HCT116 (cell line): ENCODE measurements around the gene CPA5. TPM values are rescaled to one million over a fixed set of nuclear protein-coding genes. Genes with fewer than 3 reads are reported as not detected.

Experiments
- ATAC-seq: fragments of 200-7000 bp; cut with Tn5 transposase; 2 replicates; pipeline ENCODE4 v1.9.1; 2020; ENCODE audit warnings: mild to moderate bottlenecking, moderate library complexity
- BruUV-seq: library from RNA; stranded (reverse); fragments of 400-500 nt; replicated peaks from 2 replicates; lab custom pipeline; 2021; lab: Mats Ljungman, UMichigan
- CTCF ChIA-PET: fragments of 300-600 bp; sonication (Branson Sonifier 250); formaldehyde crosslinking; loops from one replicate; lab custom pipeline; 2021; ENCODE audit warnings: antibody characterized with exemption; lab: Charles Lee
- POLR2A ChIA-PET: fragments of 300-600, 350-600 bp; sonication (Branson Sonifier 250); formaldehyde crosslinking; loops from one replicate; lab custom pipeline; 2021; ENCODE audit warnings: antibody characterized with exemption; lab: Charles Lee
- RAD21 ChIA-PET, 2 experiments: fragments of 300-600 bp; sonication (Branson Sonifier 250); formaldehyde crosslinking; loops; one replicate each; lab custom pipeline; 2023; ENCODE audit warnings: low total read pairs in 2 of 2; ENCODE audit not compliant: uncharacterized antibody in 2 of 2, unreplicated experiment in 2 of 2, low non-redundant PET in 1 of 2; lab: Charles Lee
- DNase-seq: peaks from one replicate; pipeline ENCODE4 v3.0.0-alpha.2; 2010; ENCODE audit warnings: low read depth, low spot score
- H2AFZ ChIP-seq: fragments of 200-600 bp; shearing (Covaris generic), sonication (generic); 2 replicates; pipeline ENCODE4 v1.6.1; 2017; ENCODE audit warnings: low read depth, mixed run types, mixed read lengths, antibody characterized with exemption, low read length; ENCODE audit not compliant: poor library complexity, severe bottlenecking
- H3K27ac ChIP-seq: 2 replicates; pipeline ENCODE4 v1.5.1; 2012; ENCODE audit warnings: low read depth, low read length
- H3K27me3 ChIP-seq: fragments of 200-600 bp; sonication (generic); 2 replicates; pipeline ENCODE4 v1.6.1; 2016; ENCODE audit warnings: mixed run types, low read length, mixed read lengths; ENCODE audit not compliant: insufficient read depth
- H3K36me3 ChIP-seq, 2 experiments: fragments of 200-500 bp in 1 of 2; fragments of 200-600 bp in 1 of 2; sonication (Bioruptor generic) in 1 of 2; sonication (generic) in 1 of 2; 2 replicates each; pipeline versions ENCODE4 v1.5.1 to v1.6.1; 2014 to 2016; ENCODE audit warnings: low read length in 2 of 2, inconsistent platforms in 1 of 2, mixed read lengths in 1 of 2, mixed run types in 1 of 2; ENCODE audit not compliant: insufficient read depth in 2 of 2, control insufficient read depth in 1 of 2
- H3K4me1 ChIP-seq, 2 experiments: fragments of 200-600 bp in 1 of 2; sonication (generic) in 1 of 2; 2 replicates each; pipeline versions ENCODE4 v1.5.1 to v1.6.1; 2012 to 2017; ENCODE audit warnings: low read length in 2 of 2, inconsistent platforms in 1 of 2, mild to moderate bottlenecking in 1 of 2, mixed read lengths in 1 of 2, mixed run types in 1 of 2, moderate library complexity in 1 of 2; ENCODE audit not compliant: insufficient read depth in 2 of 2, control insufficient read depth in 1 of 2
- H3K4me2 ChIP-seq: fragments of 200-600 bp; sonication (generic); 2 replicates; pipeline ENCODE4 v1.6.1; 2017; ENCODE audit warnings: mixed run types, low read length, mixed read lengths
- H3K4me3 ChIP-seq, 2 experiments: fragments of 200-600 bp in 1 of 2; sonication (generic) in 1 of 2; replicated peaks in 1 of 2; 2 replicates each; pipeline ENCODE4 v1.5.1; 2011 to 2016; ENCODE audit warnings: low read length in 2 of 2, control low read depth in 1 of 2, low read depth in 1 of 2, mild to moderate bottlenecking in 1 of 2, mixed read lengths in 1 of 2, mixed run types in 1 of 2
- H3K79me2 ChIP-seq: fragments of 200-600 bp; sonication (generic); 2 replicates; pipeline ENCODE4 v1.6.1; 2017; ENCODE audit warnings: mild to moderate bottlenecking, mixed run types, low read length, moderate library complexity, mixed read lengths; ENCODE audit not compliant: insufficient read depth
- H3K9ac ChIP-seq: fragments of 200-600 bp; sonication (generic); 2 replicates; pipeline ENCODE4 v1.6.1; 2016; ENCODE audit warnings: low read length, mixed read lengths
- H3K9me2 ChIP-seq: fragments of 200-600 bp; sonication (generic), shearing (Covaris generic); 2 replicates; pipeline ENCODE4 v1.6.1; 2017; ENCODE audit warnings: mixed run types, mild to moderate bottlenecking, moderate library complexity; ENCODE audit not compliant: insufficient read depth
- H3K9me3 ChIP-seq, 2 experiments: fragments of 200-500 bp in 1 of 2; fragments of 200-600 bp in 1 of 2; sonication (Bioruptor generic) in 1 of 2; sonication (generic) in 1 of 2; 2 replicates each; pipeline ENCODE4 v1.6.1; 2014 to 2017; ENCODE audit warnings: low read length in 2 of 2, mixed read lengths in 2 of 2, inconsistent platforms in 1 of 2, low read depth in 1 of 2, mild to moderate bottlenecking in 1 of 2, mixed run types in 1 of 2, moderate library complexity in 1 of 2; ENCODE audit not compliant: control insufficient read depth in 1 of 2, insufficient read depth in 1 of 2
- H4K20me1 ChIP-seq: fragments of 200-600 bp; sonication (generic), shearing (Covaris generic); 2 replicates; pipeline ENCODE4 v1.6.1; 2017; ENCODE audit warnings: mixed run types, mild to moderate bottlenecking, moderate library complexity; ENCODE audit not compliant: insufficient read depth
- ATF3 ChIP-seq: IDR thresholded peaks from 2 replicates; pipeline ENCODE4 v1.6.1; 2012
- CBX3 ChIP-seq: IDR thresholded peaks from 2 replicates; pipeline ENCODE4 v1.6.1; 2012; ENCODE audit warnings: low read depth
- CEBPB ChIP-seq: IDR thresholded peaks from 2 replicates; pipeline ENCODE4 v1.6.1; 2012; ENCODE audit warnings: low read depth
- EGR1 ChIP-seq: IDR thresholded peaks from 2 replicates; pipeline ENCODE4 v1.6.1; 2012; ENCODE audit warnings: low read depth
- EZH2 ChIP-seq: fragments of 200-600 bp; sonication (generic); IDR thresholded peaks from 2 replicates; pipeline ENCODE4 v1.6.1; 2017; ENCODE audit warnings: antibody characterized with exemption, mixed run types
- JUND ChIP-seq: IDR thresholded peaks from 2 replicates; pipeline ENCODE4 v1.6.1; 2012
- POLR2A ChIP-seq: IDR thresholded peaks from 2 replicates; pipeline ENCODE4 v1.7.0; 2011; ENCODE audit warnings: borderline replicate concordance; ENCODE audit not compliant: insufficient read depth, insufficient read length; ENCODE audit errors: extremely low read depth
- RAD21 ChIP-seq: IDR thresholded peaks from 2 replicates; pipeline ENCODE4 v1.6.1; 2012; ENCODE audit warnings: low read depth, mild to moderate bottlenecking
- SP1 ChIP-seq: IDR thresholded peaks from 2 replicates; pipeline ENCODE4 v1.6.1; 2012; ENCODE audit warnings: low read depth
- TCF7L2 ChIP-seq: IDR thresholded peaks from 2 replicates; pipeline ENCODE4 v1.7.0; 2011; ENCODE audit warnings: borderline replicate concordance, inconsistent platforms; ENCODE audit not compliant: insufficient read depth, insufficient read length; ENCODE audit errors: extremely low read depth
- ZFX ChIP-seq: fragments of 450-650 bp; IDR thresholded peaks from 2 replicates; pipeline ENCODE4 v1.6.1; 2017
- intact Hi-C: fragments of 100-400 bp; cut with micrococcal nuclease; formaldehyde crosslinking; loops from 2 replicates; pipeline ENCODE4 v1.10.0; 2022
- total RNA-seq: library from RNA; stranded (reverse); gene quantifications from one replicate; pipeline ENCODE4 v1.2.1, GENCODE V29; 2021; ENCODE audit not compliant: unreplicated experiment
- TF ChIP-seq, protein P1 (sequence below): IDR thresholded peaks from 2 replicates; pipeline ENCODE4 v1.6.1; 2012
- TF ChIP-seq, protein P2 (sequence below): IDR thresholded peaks from 2 replicates; pipeline ENCODE4 v1.6.1; 2012; ENCODE audit warnings: low read depth

The CPA5 gene
- total RNA-seq, 1 experiment from 2014 or later, result not detected

GRCh38 chr7:130364451-130364850, 19.8 kb downstream of the CPA5 start:
- Histone ChIP-seq H2AFZ (no peak overlapping the region), H3K36me3 (no peaks in the 10 kb centered on the region), H3K4me1 (peaks cover 28 to 58% of the 10 kb centered on the region in 2 experiments), H3K27me3 (no peaks in the 10 kb centered on the region), H3K79me2 (no peaks in the 10 kb centered on the region), H3K9me3 (peaks cover 0 to 13% of the 10 kb centered on the region in 2 experiments; a peak in 1 of 4 replicates), H3K4me3 (no peak overlapping the region), H4K20me1 (no peaks in the 10 kb centered on the region), H3K27ac (no peak overlapping the region), H3K4me2 (peak overlapping the region; percentile 4; the same call in 1 of the 2 replicates), H3K9me2 (no peaks in the 10 kb centered on the region), H3K9ac (no peak overlapping the region)
- TF ChIP-seq, protein P1, sequence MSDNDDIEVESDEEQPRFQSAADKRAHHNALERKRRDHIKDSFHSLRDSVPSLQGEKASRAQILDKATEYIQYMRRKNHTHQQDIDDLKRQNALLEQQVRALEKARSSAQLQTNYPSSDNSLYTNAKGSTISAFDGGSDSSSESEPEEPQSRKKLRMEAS, result no peak
- TF ChIP-seq JUND, result no peak
- TF ChIP-seq CEBPB, result no peak
- no peak for TF ChIP-seq TCF7L2
- TF ChIP-seq CBX3, result no peak
- TF ChIP-seq POLR2A, result no peak
- TF ChIP-seq EGR1, result no peak
- no peak for TF ChIP-seq EZH2
- no peak for TF ChIP-seq ZFX
- TF ChIP-seq ATF3, result no peak
- no peak for TF ChIP-seq SP1
- ATAC-seq, result no peak
- no TSS peak for BruUV-seq
- CTCF ChIA-PET, result no interaction called here
- intact Hi-C loops, result no loop called here
- RAD21 ChIA-PET, result no interaction called here
- POLR2A ChIA-PET, result no interaction called here
- no peak for DNase-seq

GRCh38 chr7:130365088-130365487, 20.5 kb downstream of the CPA5 start:
- H3K4me3 ChIP-seq, result no peak overlapping the region
- no peaks in the 10 kb centered on the region for H3K9me2 ChIP-seq
- no peaks in the 10 kb centered on the region for H4K20me1 ChIP-seq
- TF ChIP-seq CBX3 (no peak), EZH2 (no peak), RAD21 (no peak)
- TF ChIP-seq, protein P2, sequence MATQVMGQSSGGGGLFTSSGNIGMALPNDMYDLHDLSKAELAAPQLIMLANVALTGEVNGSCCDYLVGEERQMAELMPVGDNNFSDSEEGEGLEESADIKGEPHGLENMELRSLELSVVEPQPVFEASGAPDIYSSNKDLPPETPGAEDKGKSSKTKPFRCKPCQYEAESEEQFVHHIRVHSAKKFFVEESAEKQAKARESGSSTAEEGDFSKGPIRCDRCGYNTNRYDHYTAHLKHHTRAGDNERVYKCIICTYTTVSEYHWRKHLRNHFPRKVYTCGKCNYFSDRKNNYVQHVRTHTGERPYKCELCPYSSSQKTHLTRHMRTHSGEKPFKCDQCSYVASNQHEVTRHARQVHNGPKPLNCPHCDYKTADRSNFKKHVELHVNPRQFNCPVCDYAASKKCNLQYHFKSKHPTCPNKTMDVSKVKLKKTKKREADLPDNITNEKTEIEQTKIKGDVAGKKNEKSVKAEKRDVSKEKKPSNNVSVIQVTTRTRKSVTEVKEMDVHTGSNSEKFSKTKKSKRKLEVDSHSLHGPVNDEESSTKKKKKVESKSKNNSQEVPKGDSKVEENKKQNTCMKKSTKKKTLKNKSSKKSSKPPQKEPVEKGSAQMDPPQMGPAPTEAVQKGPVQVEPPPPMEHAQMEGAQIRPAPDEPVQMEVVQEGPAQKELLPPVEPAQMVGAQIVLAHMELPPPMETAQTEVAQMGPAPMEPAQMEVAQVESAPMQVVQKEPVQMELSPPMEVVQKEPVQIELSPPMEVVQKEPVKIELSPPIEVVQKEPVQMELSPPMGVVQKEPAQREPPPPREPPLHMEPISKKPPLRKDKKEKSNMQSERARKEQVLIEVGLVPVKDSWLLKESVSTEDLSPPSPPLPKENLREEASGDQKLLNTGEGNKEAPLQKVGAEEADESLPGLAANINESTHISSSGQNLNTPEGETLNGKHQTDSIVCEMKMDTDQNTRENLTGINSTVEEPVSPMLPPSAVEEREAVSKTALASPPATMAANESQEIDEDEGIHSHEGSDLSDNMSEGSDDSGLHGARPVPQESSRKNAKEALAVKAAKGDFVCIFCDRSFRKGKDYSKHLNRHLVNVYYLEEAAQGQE, result no peak
- peaks cover 28 to 64% of the 10 kb centered on the region in 2 experiments for H3K4me1 ChIP-seq
- no peaks in the 10 kb centered on the region for H3K36me3 ChIP-seq
- DNase-seq (no peak), ATAC-seq (no peak)
- peak overlapping the region; percentile 67 for H3K4me2 ChIP-seq
- no TSS peak for BruUV-seq
- peak overlapping the region; percentile 11; the same call in 1 of the 2 replicates for H3K9ac ChIP-seq
- intact Hi-C loops, result no loop called here
- ChIA-PET RAD21 (no interaction called here), CTCF (no interaction called here), POLR2A (no interaction called here)
- H3K9me3 ChIP-seq, result peaks cover 0 to 9% of the 10 kb centered on the region in 2 experiments; a peak in 1 of 4 replicates
- H3K79me2 ChIP-seq, result no peaks in the 10 kb centered on the region
- no peaks in the 10 kb centered on the region for H3K27me3 ChIP-seq
- no peak overlapping the region for H2AFZ ChIP-seq
- H3K27ac ChIP-seq, result no peak overlapping the region
